ENCODE results near the gene SLC9A3.

SLC9A3 gene

GRCh38 chr5:482021-482420 lies 42.2 kb downstream of the SLC9A3 start:
- TF ChIP-seq CTCF (IDR thresholded peaks at IDR 0.05; ENCODE audit: control insufficient read depth, insufficient read depth, low read depth, low read length, missing control alignments): no peak
- no peak overlapping the region for H3K4me3 ChIP-seq (ENCODE audit: control insufficient read depth, low read depth, low read length)
- no peak for DNase-seq (ENCODE audit: low read depth)

- no peak for DNase-seq (ENCODE audit: low read depth)
- TF ChIP-seq CTCF (IDR thresholded peaks at IDR 0.05; ENCODE audit: control insufficient read depth, insufficient read depth, low read depth, low read length, missing control alignments): no peak
- no peak overlapping the region for H3K4me3 ChIP-seq (ENCODE audit: control insufficient read depth, low read depth, low read length)
Observed at GRCh38 chr5:481347-481746, 42.9 kb downstream of the SLC9A3 start.

- DNase-seq (ENCODE audit: low read depth): no peak
- no peak overlapping the region for H3K4me3 ChIP-seq (ENCODE audit: control insufficient read depth, low read depth, low read length)
- TF ChIP-seq CTCF (IDR thresholded peaks at IDR 0.05; ENCODE audit: control insufficient read depth, insufficient read depth, low read depth, low read length, missing control alignments): no peak
Observed at GRCh38 chr5:479566-480319, 44.5 kb downstream of the SLC9A3 start.

GRCh38 chr5:478982-479535 lies 45.2 kb downstream of the SLC9A3 start:
- no peak for TF ChIP-seq CTCF (IDR thresholded peaks at IDR 0.05; ENCODE audit: control insufficient read depth, insufficient read depth, low read depth, low read length, missing control alignments)
- DNase-seq (ENCODE audit: low read depth): no peak
- H3K4me3 ChIP-seq (ENCODE audit: control insufficient read depth, low read depth, low read length): no peak overlapping the region

- no peak for TF ChIP-seq CTCF (IDR thresholded peaks at IDR 0.05; ENCODE audit: control insufficient read depth, insufficient read depth, low read depth, low read length, missing control alignments)
- no peak overlapping the region for H3K4me3 ChIP-seq (ENCODE audit: control insufficient read depth, low read depth, low read length)
- no peak for DNase-seq (ENCODE audit: low read depth)
Observed at GRCh38 chr5:478369-478981, 45.8 kb downstream of the SLC9A3 start.

GRCh38 chr5:477871-478270 lies 46.4 kb downstream of the SLC9A3 start:
- no peak overlapping the region for H3K4me3 ChIP-seq (ENCODE audit: control insufficient read depth, low read depth, low read length)
- no peak for TF ChIP-seq CTCF (IDR thresholded peaks at IDR 0.05; ENCODE audit: control insufficient read depth, insufficient read depth, low read depth, low read length, missing control alignments)
- no peak for DNase-seq (ENCODE audit: low read depth)

Measured in AG09309 (cell line).